C4-2B (cell line): Measurements from ENCODE around the gene C20orf173.

Source experiments
- H3K27ac ChIP-seq: fragments of 450-650 bp; 2 replicates; pipeline ENCODE4 v1.5.1; 2017
- ZFX ChIP-seq: fragments of 450-650 bp; IDR thresholded peaks from 2 replicates; pipeline ENCODE4 v1.6.1; 2017
- TF ChIP-seq, protein P1 (sequence below): fragments of 450-650 bp; conservative IDR thresholded peaks from 2 replicates; pipeline ENCODE4 v1.5.1; 2017; ENCODE audit warnings: mild to moderate bottlenecking

The C20orf173 gene

DNA sequence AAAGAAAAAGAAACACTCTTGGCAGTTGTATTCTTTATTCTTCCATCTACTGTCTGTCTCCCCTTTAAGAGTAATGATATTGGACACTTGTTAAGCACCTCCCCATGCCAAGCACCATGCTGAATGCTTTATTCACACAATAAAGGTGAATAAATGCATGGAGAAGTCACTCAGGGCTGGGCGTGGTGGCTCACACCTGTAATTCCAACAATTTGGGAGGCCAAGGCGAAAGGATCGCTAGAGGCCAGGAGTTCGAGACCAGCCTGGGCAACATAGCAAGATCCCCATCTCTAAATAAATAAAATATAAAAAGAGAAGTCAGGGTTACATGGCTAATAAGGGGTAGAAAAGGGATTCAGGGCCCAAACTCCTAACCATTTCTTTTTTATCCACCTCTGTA is 42.0 kb downstream of the C20orf173 start:
- H3K27ac ChIP-seq: no peak overlapping the region
- no peak for TF ChIP-seq ZFX
- TF ChIP-seq, protein P1, sequence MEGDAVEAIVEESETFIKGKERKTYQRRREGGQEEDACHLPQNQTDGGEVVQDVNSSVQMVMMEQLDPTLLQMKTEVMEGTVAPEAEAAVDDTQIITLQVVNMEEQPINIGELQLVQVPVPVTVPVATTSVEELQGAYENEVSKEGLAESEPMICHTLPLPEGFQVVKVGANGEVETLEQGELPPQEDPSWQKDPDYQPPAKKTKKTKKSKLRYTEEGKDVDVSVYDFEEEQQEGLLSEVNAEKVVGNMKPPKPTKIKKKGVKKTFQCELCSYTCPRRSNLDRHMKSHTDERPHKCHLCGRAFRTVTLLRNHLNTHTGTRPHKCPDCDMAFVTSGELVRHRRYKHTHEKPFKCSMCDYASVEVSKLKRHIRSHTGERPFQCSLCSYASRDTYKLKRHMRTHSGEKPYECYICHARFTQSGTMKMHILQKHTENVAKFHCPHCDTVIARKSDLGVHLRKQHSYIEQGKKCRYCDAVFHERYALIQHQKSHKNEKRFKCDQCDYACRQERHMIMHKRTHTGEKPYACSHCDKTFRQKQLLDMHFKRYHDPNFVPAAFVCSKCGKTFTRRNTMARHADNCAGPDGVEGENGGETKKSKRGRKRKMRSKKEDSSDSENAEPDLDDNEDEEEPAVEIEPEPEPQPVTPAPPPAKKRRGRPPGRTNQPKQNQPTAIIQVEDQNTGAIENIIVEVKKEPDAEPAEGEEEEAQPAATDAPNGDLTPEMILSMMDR: no peak

DNA sequence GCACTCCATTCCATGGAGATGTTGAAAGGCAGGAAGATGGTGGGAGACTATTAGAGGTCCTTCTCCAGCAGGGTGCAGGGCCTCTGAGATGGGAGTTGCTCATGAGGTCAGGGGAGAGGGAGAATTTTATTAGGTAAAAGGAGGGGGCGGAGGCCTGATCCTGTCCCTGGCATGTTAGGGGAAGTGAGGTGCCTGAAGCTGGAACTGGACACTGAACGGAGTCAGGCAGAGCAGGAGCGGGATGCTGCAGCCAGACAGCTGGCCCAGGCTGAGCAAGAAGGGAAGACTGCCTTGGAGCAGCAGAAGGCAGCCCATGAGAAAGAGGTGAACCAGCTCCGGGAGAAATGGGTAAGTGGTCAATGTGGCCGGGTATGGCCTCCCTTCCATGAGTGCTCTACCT is 49.7 kb downstream of the C20orf173 start:
- no peak for TF ChIP-seq ZFX
- TF ChIP-seq, protein P1: no peak
- H3K27ac ChIP-seq: no peak overlapping the region

DNA sequence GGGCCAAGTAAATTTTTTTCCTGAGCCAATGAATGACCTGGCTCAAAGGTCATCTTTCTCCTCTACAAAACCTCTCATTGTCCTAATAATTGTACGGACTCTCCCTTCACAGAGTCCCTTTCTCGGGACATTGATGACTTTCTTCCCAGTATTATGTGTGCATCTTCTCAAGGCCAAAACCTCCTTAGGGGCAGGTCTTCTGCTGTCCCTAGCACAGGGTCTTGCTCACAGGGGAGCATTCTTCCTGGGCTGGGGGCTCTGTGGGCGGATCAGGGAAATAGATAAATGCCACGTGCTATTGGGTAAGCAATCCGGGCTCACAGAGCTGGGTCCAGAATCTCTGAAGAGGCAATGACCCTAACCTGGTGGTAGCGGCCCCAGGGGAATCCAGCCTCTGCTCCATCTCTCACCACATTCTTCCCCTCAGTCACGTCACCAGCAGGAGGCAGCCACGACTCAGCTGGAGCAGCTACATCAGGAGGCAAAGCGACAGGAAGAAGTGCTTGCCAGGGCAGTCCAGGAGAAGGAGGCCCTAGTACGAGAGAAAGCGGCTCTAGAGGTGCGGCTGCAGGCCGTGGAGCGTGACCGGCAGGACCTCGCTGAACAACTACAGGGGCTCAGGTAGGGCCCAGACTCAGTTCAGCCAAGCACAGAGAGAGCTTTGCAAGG is 50.5 kb downstream of the C20orf173 start:
- TF ChIP-seq ZFX: no peak
- TF ChIP-seq, protein P1: no peak; the same call in 1 of the 2 replicates
- no peak overlapping the region for H3K27ac ChIP-seq
